GM12891 (cell line): Measurements from ENCODE around the gene TMEM9B.

ENCODE experiments used
- POLR2A ChIP-seq: IDR thresholded peaks from 2 replicates; pipeline ENCODE4 v1.6.1; 2011; ENCODE audit warnings: low read depth, low read length, control low read depth
- POLR2AphosphoS5 ChIP-seq: IDR thresholded peaks from 2 replicates; pipeline ENCODE4 v1.6.1; 2011; ENCODE audit warnings: low read depth, low read length, control low read depth

DNA sequence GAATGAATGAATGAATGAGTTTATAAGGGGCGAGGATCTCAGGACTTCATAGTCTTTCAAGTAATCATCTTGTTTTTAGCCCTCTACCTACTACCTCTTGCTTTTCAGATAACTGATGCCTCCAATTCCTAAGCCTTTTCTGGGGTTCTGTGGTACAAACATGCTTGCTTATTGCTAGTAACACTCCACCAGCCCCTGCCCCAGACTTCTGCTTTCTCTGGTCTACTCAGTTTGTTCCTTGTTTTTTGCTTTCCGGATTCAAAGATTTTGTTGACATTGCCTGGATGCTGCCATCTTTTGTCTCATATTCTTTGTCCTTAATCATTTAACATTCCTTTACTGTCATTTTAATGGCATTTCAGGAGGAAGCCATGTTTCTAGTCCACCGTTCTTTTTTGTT, 8.9 kb upstream of the TMEM9B start:
- TF ChIP-seq POLR2AphosphoS5 = no peak
- TF ChIP-seq POLR2A = no peak
